ENCODE results near the gene RAD23A. TPM values are rescaled to one million over a fixed set of nuclear protein-coding genes. Genes with fewer than 3 reads are reported as not detected.

RAD23A gene
- total RNA-seq, 2 experiments from 2014 or later, result 189 to 190 TPM

DNA sequence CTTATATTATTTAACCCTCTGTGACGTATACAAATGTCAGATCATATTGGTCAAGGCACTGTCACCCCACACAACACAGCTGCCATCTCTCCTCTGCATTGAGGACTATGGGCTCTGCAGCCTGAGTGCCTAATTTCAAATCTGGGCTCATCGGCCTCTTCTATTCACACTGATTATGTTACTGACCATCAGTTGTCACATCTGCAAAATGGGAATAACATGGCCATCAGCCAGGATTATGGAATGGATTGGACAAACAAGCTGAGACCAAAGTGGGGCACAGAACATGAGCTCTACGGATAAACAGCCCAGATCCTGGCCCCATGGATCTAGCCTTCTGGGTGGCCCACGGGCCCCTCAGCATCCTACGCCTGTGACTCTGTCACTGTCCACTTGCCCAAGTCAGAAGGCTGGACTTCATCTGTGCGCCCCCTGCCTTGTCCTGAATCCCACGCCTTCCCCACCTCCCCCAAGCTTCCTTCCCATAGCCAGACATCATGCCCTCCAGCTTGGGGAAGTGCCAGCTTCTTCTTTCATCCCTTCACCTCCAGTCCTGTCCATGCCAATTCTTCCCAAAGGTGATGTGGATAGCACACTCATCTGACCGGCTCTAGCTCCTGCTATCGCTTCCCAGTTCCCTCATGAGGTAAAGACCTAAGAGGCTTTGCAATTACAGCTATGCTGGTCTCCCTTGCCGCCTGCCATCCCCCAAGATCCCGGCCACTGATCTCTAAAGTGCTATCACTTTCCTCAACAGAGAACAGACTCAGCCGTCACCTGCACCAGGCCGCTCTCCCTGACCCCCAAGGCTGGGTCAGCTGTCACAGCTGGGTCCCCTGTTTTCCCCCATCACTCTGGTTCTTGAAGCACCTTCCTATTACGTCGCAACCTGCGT, 13.0 kb upstream of the RAD23A start:
- DNase-seq (no peak), ATAC-seq (no peak)
- no peaks in the 10 kb centered on the region for H3K27me3 Mint-ChIP-seq
- peak overlapping the region; percentile 87 for H3K27ac Mint-ChIP-seq
- POLR2A ChIA-PET, result interaction anchor here (0.7 to 6.4 kb wide), 21 partner anchors 9 to 223 kb away, joined by 3 to 39 read pairs (median 5); partner anchors contain the start of genes GCDH, JUNB, RAD23A and RNASEH2A
- H3K36me3 Mint-ChIP-seq (ENCODE audit: low read depth), result peaks cover 42% of the 10 kb centered on the region
- TF ChIP-seq CTCF (IDR thresholded peaks at IDR 0.05), result no peak
- H3K9me3 Mint-ChIP-seq, result no peaks in the 10 kb centered on the region
- intact Hi-C loops (cut with micrococcal nuclease), result loop anchor here (10.0 kb wide), 1 partner anchor 48 kb away; the partner anchor contains the start of genes DNASE2 and KLF1
- CTCF ChIA-PET, result interaction anchor here (0.7 to 3.5 kb wide), 4 partner anchors 32 to 86 kb away, joined by 3 to 19 read pairs (median 9); partner anchors contain the start of gene GCDH
- H3K4me1 Mint-ChIP-seq (ENCODE audit: low read depth), result peaks cover 40% of the 10 kb centered on the region
- peak overlapping the region; percentile 96 for H3K4me3 Mint-ChIP-seq

- peak; percentile 97 for DNase-seq
- peak within 1 kb of the TSS; percentile 87 for H3K27ac Mint-ChIP-seq
- intact Hi-C loops (cut with micrococcal nuclease), result loop anchor here (10.0 kb wide), 1 partner anchor 49 kb away; the partner anchor contains the start of genes DNASE2 and KLF1
- peak; percentile 70 for ATAC-seq
- no peak for TF ChIP-seq CTCF (IDR thresholded peaks at IDR 0.05)
- CTCF ChIA-PET, result interaction anchor here (1.3 to 3.5 kb wide), 3 partner anchors 32 to 48 kb away, joined by 3 to 19 read pairs (median 15); partner anchors contain the start of gene GCDH
- POLR2A ChIA-PET, result interaction anchor here (1.0 to 6.4 kb wide), 16 partner anchors 9 to 222 kb away, joined by 3 to 39 read pairs (median 7); partner anchors contain the start of genes GCDH, RAD23A, RTBDN and SYCE2
- H3K27me3 Mint-ChIP-seq, result no peaks in the 10 kb centered on the region
- peaks cover 39% of the 10 kb centered on the region for H3K36me3 Mint-ChIP-seq (ENCODE audit: low read depth)
- H3K4me3 Mint-ChIP-seq, result peak within 1 kb of the TSS; percentile 96
- no peaks in the 10 kb centered on the region for H3K9me3 Mint-ChIP-seq
- peaks cover 43% of the 10 kb centered on the region for H3K4me1 Mint-ChIP-seq (ENCODE audit: low read depth)
Measured at GRCh38 chr19:12933287-12934072, 12.2 kb upstream of the RAD23A start, which contains the start of gene FARSA. Gene FARSA (minus strand): TSS chr19:12933711. CDS start chr19:12933696, 15 bp downstream.

- Mint-ChIP-seq H3K27ac (no peak overlapping the region), H3K36me3 (ENCODE audit: low read depth) (peaks cover 44% of the 10 kb centered on the region), H3K4me3 (no peak overlapping the region), H3K27me3 (no peaks in the 10 kb centered on the region), H3K4me1 (ENCODE audit: low read depth) (peaks cover 51% of the 10 kb centered on the region), H3K9me3 (no peaks in the 10 kb centered on the region)
- DNase-seq (no peak), ATAC-seq (no peak)
- intact Hi-C loops (cut with micrococcal nuclease), result loop anchor here (10.0 kb wide), 1 partner anchor 50 kb away; the partner anchor contains the start of genes DNASE2 and KLF1
- POLR2A ChIA-PET, result interaction anchor here (1.9 to 2.0 kb wide), 2 partner anchors 9 to 218 kb away, joined by 4 to 7 read pairs; no protein-coding TSS in a partner anchor
- no peak for TF ChIP-seq CTCF (IDR thresholded peaks at IDR 0.05)
- CTCF ChIA-PET, result no interaction called here
Measured at GRCh38 chr19:12935071-12935470, 10.6 kb upstream of the RAD23A start.

GRCh38 chr19:12936582-12936981, 9.1 kb upstream of the RAD23A start:
- H3K36me3 Mint-ChIP-seq (ENCODE audit: low read depth), result peaks cover 47% of the 10 kb centered on the region
- ChIA-PET POLR2A (interaction anchor here (1.3 to 3.3 kb wide), 6 partner anchors 16 to 213 kb away, joined by 3 to 19 read pairs (median 14); partner anchors contain the start of genes DNASE2, GADD45GIP1 and GCDH), CTCF (interaction anchor here (1.0 kb wide), 1 partner anchor 177 kb away, joined by 3 read pairs; no protein-coding TSS in a partner anchor)
- no peak for DNase-seq
- peak overlapping the region; percentile 23 for H3K4me3 Mint-ChIP-seq
- no peaks in the 10 kb centered on the region for H3K27me3 Mint-ChIP-seq
- H3K27ac Mint-ChIP-seq, result peak overlapping the region; percentile 43
- no peaks in the 10 kb centered on the region for H3K9me3 Mint-ChIP-seq
- no peak for TF ChIP-seq CTCF (IDR thresholded peaks at IDR 0.05)
- no peak for ATAC-seq
- peaks cover 53% of the 10 kb centered on the region for H3K4me1 Mint-ChIP-seq (ENCODE audit: low read depth)
- intact Hi-C loops (cut with micrococcal nuclease), result loop anchor here (10.0 kb wide), 1 partner anchor 52 kb away; the partner anchor contains the start of genes DNASE2 and KLF1

Data from activated CD8-positive, alpha-beta T cell treated with anti-CD3 and anti-CD28 coated beads for 36 hours (primary cell).